Measurements from ENCODE around the gene PLCH2.
"Not testable (repeated sequence)": the region's sequence is repeated elsewhere in the genome, so short reads cannot be mapped to it uniquely, and the experiment has no call there.

Gene PLCH2

GRCh38 chr1:2439369-2439768 is 36.7 kb upstream of the PLCH2 start:
- in situ Hi-C loops (cut with HindIII; ENCODE audit: low sequenced_read_pairs) = no loop called here

GRCh38 chr1:2440346-2440745 is 35.7 kb upstream of the PLCH2 start:
- in situ Hi-C loops (cut with HindIII; ENCODE audit: low sequenced_read_pairs) = not testable (repeated sequence)

- in situ Hi-C loops (cut with HindIII; ENCODE audit: low sequenced_read_pairs) = no loop called here
Observed at GRCh38 chr1:2441746-2442145, 34.3 kb upstream of the PLCH2 start.

GRCh38 chr1:2442661-2443060 is 33.4 kb upstream of the PLCH2 start:
- in situ Hi-C loops (cut with HindIII; ENCODE audit: low sequenced_read_pairs) = no loop called here

GRCh38 chr1:2443277-2444137 is 32.6 kb upstream of the PLCH2 start:
- in situ Hi-C loops (cut with HindIII; ENCODE audit: low sequenced_read_pairs) = no loop called here

- in situ Hi-C loops (cut with HindIII; ENCODE audit: low sequenced_read_pairs) = no loop called here
Observed at GRCh38 chr1:2444138-2444591, 31.9 kb upstream of the PLCH2 start.

GRCh38 chr1:2445162-2445822 is 30.8 kb upstream of the PLCH2 start:
- in situ Hi-C loops (cut with HindIII; ENCODE audit: low sequenced_read_pairs) = no loop called here

GRCh38 chr1:2445823-2446215 is 30.3 kb upstream of the PLCH2 start:
- in situ Hi-C loops (cut with HindIII; ENCODE audit: low sequenced_read_pairs) = no loop called here

- in situ Hi-C loops (cut with HindIII; ENCODE audit: low sequenced_read_pairs) = no loop called here
Observed at GRCh38 chr1:2446394-2446793, 29.7 kb upstream of the PLCH2 start.

GRCh38 chr1:2446861-2447260 is 29.2 kb upstream of the PLCH2 start:
- in situ Hi-C loops (cut with HindIII; ENCODE audit: low sequenced_read_pairs) = no loop called here

- in situ Hi-C loops (cut with HindIII; ENCODE audit: low sequenced_read_pairs) = no loop called here
Observed at GRCh38 chr1:2447276-2448097, 28.6 kb upstream of the PLCH2 start.

- in situ Hi-C loops (cut with HindIII; ENCODE audit: low sequenced_read_pairs) = no loop called here
Observed at GRCh38 chr1:2448098-2448445, 28.0 kb upstream of the PLCH2 start.

GRCh38 chr1:2449636-2450454 is 26.2 kb upstream of the PLCH2 start:
- in situ Hi-C loops (cut with HindIII; ENCODE audit: low sequenced_read_pairs) = no loop called here

- in situ Hi-C loops (cut with HindIII; ENCODE audit: low sequenced_read_pairs) = no loop called here
Observed at GRCh38 chr1:2451741-2452140, 24.3 kb upstream of the PLCH2 start.

- in situ Hi-C loops (cut with HindIII; ENCODE audit: low sequenced_read_pairs) = no loop called here
Observed at GRCh38 chr1:2452201-2452931, 23.7 kb upstream of the PLCH2 start.

- in situ Hi-C loops (cut with HindIII; ENCODE audit: low sequenced_read_pairs) = no loop called here
Observed at GRCh38 chr1:2452932-2453315, 23.2 kb upstream of the PLCH2 start.

GRCh38 chr1:2454227-2454626 is 21.9 kb upstream of the PLCH2 start:
- in situ Hi-C loops (cut with HindIII; ENCODE audit: low sequenced_read_pairs) = no loop called here

- in situ Hi-C loops (cut with HindIII; ENCODE audit: low sequenced_read_pairs) = loop anchor here (5.0 kb wide), 1 partner anchor 33 kb away; no protein-coding TSS in a partner anchor
Observed at GRCh38 chr1:2455757-2456156, 20.3 kb upstream of the PLCH2 start.

GRCh38 chr1:2457444-2457843 is 18.6 kb upstream of the PLCH2 start:
- in situ Hi-C loops (cut with HindIII; ENCODE audit: low sequenced_read_pairs) = loop anchor here (5.0 kb wide), 1 partner anchor 35 kb away; no protein-coding TSS in a partner anchor

- in situ Hi-C loops (cut with HindIII; ENCODE audit: low sequenced_read_pairs) = loop anchor here (5.0 kb wide), 1 partner anchor 36 kb away; no protein-coding TSS in a partner anchor
Observed at GRCh38 chr1:2458687-2459086, 17.4 kb upstream of the PLCH2 start.
